Measurements from ENCODE around the gene LAMB2. TPM values are rescaled to one million over a fixed set of nuclear protein-coding genes. Genes with fewer than 3 reads are reported as not detected.

The LAMB2 gene
- total and polyA plus RNA-seq, 2 of the 8 experiments (the other 6 are each of a cell fraction or from before 2014, with no cell fraction given) = 112 to 153 TPM

DNA sequence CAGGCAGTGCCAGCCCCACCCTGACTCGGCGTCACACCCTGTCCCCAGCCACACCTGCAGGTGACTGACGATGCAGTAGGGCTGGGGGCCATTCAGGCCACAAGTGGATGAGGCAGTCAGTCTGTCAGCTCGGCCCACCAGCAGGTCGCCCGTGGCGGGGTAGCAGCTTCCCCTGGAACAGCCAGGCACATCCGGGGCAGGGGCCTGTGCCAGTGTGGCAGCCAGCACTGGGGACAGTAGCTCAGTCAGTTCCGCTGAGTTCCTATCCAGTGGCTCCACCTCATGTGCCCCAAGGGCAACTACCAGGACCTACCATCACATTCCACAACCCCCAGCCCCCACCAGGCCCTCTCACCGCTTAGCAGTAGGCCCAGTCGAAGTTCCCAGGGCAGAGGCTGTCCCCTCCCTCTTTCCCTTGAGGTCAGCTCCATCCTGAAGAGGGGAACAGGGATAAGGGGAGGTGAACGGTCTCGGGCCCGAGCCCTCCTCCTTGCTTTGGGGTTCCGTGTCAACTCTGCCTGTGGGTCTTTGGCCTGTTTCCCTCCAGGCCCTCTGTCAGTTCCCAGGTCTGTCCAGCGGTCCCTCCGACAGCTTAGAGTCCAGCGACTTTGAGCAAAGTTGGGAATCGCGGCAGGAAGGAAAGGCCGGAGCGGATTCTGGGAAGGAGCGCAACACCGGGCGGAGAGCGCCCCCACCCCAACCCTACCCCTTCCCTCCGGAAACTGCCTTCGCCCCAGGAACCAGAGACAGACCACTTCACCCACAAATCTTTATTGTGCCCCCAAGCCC lies at the start of gene LAMB2 (continued):
- no peak for TF ChIP-seq RBBP5 (IDR thresholded peaks at IDR 0.05; ENCODE audit: borderline replicate concordance, low read depth, low read length)
- no peak for TF ChIP-seq RXRA (IDR thresholded peaks at IDR 0.05; ENCODE audit: insufficient read depth, low read depth, low read length)
- TF ChIP-seq HDAC6 (IDR thresholded peaks at IDR 0.05; ENCODE audit: low read depth, low read length) = no peak
- no peak for TF ChIP-seq BACH1 (IDR thresholded peaks at IDR 0.05; ENCODE audit: low read length)
- TF ChIP-seq CBX8 (IDR thresholded peaks at IDR 0.05; ENCODE audit: borderline replicate concordance, low read depth, low read length) = no peak
- TF ChIP-seq RFX5 (IDR thresholded peaks at IDR 0.05; ENCODE audit: borderline replicate concordance, low read depth, low read length) = no peak; the same call in 1 of the 2 replicates
- no peak for TF ChIP-seq SIRT6 (IDR thresholded peaks at IDR 0.05; ENCODE audit: low read length)
- no peak for TF ChIP-seq MAFK (IDR thresholded peaks at IDR 0.05; ENCODE audit: low read depth, low read length)
- TF ChIP-seq TCF12 (IDR thresholded peaks at IDR 0.05; ENCODE audit: low read depth, low read length) = no peak
- no peak for TF ChIP-seq SP2 (IDR thresholded peaks at IDR 0.05; ENCODE audit: low read length)
- TF ChIP-seq ASH2L (IDR thresholded peaks at IDR 0.05; ENCODE audit: low read length) = peak; percentile 75
